Mammary epithelial cell (primary cell): ENCODE results near the gene METTL2B.

Experiments
- EZH2 ChIP-seq: IDR thresholded peaks from 2 replicates; pipeline ENCODE4 v1.6.1; 2012; ENCODE audit warnings: low read length, inconsistent platforms, borderline replicate concordance
- TF ChIP-seq, protein P1 (sequence below), 2 donors: IDR thresholded peaks in 1 of 2; conservative IDR thresholded peaks in 1 of 2; 2 replicates each; pipeline ENCODE4 v1.5.1; 2011 to 2012; ENCODE audit warnings: inconsistent platforms in 2 of 2, low read length in 2 of 2, mild to moderate bottlenecking in 2 of 2, control low read depth in 1 of 2, low read depth in 1 of 2; ENCODE audit not compliant: insufficient read depth in 1 of 2; ENCODE audit errors: extremely low read depth in 1 of 2

DNA sequence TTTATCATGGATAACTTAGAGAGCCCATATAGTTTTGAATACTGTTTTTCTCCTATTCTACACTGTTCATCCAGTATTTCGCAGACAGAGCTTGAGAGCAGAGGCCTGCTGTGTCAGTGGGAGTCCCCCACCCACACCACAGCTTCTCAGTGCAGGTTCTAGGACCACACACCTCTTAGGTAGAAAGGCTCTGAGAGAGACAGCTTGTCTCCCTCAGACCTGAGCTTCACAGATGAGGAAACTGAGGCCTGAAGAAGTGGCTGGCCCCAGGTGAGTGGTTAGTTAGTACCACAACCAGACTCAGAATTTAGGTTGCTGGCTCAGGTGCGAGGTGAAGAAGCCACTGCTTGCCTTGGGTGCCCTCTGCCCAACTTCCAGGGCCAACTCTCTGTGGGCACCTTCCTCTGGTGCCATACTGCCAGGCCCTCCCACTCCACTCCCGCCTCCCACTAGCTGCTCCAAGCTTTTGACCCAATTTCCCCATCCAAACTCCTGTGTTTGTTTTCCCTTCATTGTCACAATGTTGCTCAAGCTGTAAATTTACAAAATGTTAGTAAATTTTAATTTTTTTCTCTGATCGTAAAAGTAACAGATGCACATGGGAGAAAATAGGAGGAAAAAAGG lies 28.5 kb upstream of the METTL2B start:
- TF ChIP-seq, protein P1, sequence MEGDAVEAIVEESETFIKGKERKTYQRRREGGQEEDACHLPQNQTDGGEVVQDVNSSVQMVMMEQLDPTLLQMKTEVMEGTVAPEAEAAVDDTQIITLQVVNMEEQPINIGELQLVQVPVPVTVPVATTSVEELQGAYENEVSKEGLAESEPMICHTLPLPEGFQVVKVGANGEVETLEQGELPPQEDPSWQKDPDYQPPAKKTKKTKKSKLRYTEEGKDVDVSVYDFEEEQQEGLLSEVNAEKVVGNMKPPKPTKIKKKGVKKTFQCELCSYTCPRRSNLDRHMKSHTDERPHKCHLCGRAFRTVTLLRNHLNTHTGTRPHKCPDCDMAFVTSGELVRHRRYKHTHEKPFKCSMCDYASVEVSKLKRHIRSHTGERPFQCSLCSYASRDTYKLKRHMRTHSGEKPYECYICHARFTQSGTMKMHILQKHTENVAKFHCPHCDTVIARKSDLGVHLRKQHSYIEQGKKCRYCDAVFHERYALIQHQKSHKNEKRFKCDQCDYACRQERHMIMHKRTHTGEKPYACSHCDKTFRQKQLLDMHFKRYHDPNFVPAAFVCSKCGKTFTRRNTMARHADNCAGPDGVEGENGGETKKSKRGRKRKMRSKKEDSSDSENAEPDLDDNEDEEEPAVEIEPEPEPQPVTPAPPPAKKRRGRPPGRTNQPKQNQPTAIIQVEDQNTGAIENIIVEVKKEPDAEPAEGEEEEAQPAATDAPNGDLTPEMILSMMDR (conservative IDR thresholded peaks at IDR 0.05 in 1 of 2, IDR thresholded peaks at IDR 0.05 in 1 of 2; ENCODE audit: extremely low read depth in 1 of 2, insufficient read depth in 1 of 2, low read depth in 1 of 2, low read length in 2 of 2) = no peak
- no peak for TF ChIP-seq EZH2
